Calu3 (cell line): ENCODE data around the gene FNIP1. TPM values are rescaled to one million over a fixed set of nuclear protein-coding genes. Genes with fewer than 3 reads are reported as not detected.
A peak's percentile ranks its signal among the peaks of the same experiment; 100 is the strongest.
"Not testable (repeated sequence)": the region's sequence is repeated elsewhere in the genome, so short reads cannot be mapped to it uniquely, and the experiment has no call there.

ENCODE experiments used
- BruUV-seq: library from RNA; stranded (reverse); fragments of 400-500 nt; replicated peaks from 2 replicates; lab custom pipeline; 2021; lab: Mats Ljungman, UMichigan
- CTCF ChIA-PET: fragments of 300-600 bp; sonication (Branson Sonifier 250); formaldehyde crosslinking; loops from one replicate; lab custom pipeline; 2022; ENCODE audit warnings: antibody characterized with exemption; lab: Charles Lee
- DNase-seq: peaks from one replicate; pipeline ENCODE4 v3.0.0; 2022
- H3K27ac Mint-ChIP-seq: one replicate; pipeline ENCODE4 v1.8.0; 2022; ENCODE audit warnings: mixed read lengths; ENCODE audit not compliant: unreplicated experiment
- H3K27me3 Mint-ChIP-seq: one replicate; pipeline ENCODE4 v1.8.0; 2022; ENCODE audit warnings: mixed read lengths; ENCODE audit not compliant: unreplicated experiment
- H3K36me3 Mint-ChIP-seq: one replicate; pipeline ENCODE4 v1.8.0; 2022; ENCODE audit warnings: mild to moderate bottlenecking, moderate library complexity, mixed read lengths; ENCODE audit not compliant: insufficient read depth, unreplicated experiment
- H3K4me1 Mint-ChIP-seq: one replicate; pipeline ENCODE4 v1.8.0; 2022; ENCODE audit warnings: mild to moderate bottlenecking, low read depth, mixed read lengths; ENCODE audit not compliant: unreplicated experiment
- H3K4me3 Mint-ChIP-seq: one replicate; pipeline ENCODE4 v1.8.0; 2022; ENCODE audit warnings: mild to moderate bottlenecking, low read depth, moderate library complexity, mixed read lengths; ENCODE audit not compliant: unreplicated experiment
- H3K9me3 Mint-ChIP-seq: one replicate; pipeline ENCODE4 v1.8.0; 2022; ENCODE audit warnings: low read depth, mixed read lengths; ENCODE audit not compliant: unreplicated experiment
- CTCF ChIP-seq: fragments of 200-600 bp; IDR thresholded peaks from one replicate; pipeline ENCODE4 v1.8.0; 2022; ENCODE audit warnings: antibody characterized with exemption; ENCODE audit not compliant: unreplicated experiment
- intact Hi-C: fragments of 100-400 bp; cut with micrococcal nuclease; formaldehyde crosslinking; loops from one replicate; pipeline ENCODE4 v1.10.0; 2022; ENCODE audit not compliant: unreplicated experiment
- total RNA-seq: library from RNA; stranded (reverse); gene quantifications from 2 replicates; pipeline ENCODE4 v1.2.3, GENCODE V29; 2022

FNIP1 gene
- total RNA-seq, 1 experiment from 2014 or later = 46.0 TPM

- no peak overlapping the region for H3K4me3 Mint-ChIP-seq
- CTCF ChIA-PET = no interaction called here
- peaks cover 7% of the 10 kb centered on the region for H3K4me1 Mint-ChIP-seq
- TF ChIP-seq CTCF = no peak
- BruUV-seq = no TSS peak
- peaks cover 11% of the 10 kb centered on the region for H3K36me3 Mint-ChIP-seq
- no peaks in the 10 kb centered on the region for H3K9me3 Mint-ChIP-seq
- H3K27me3 Mint-ChIP-seq = no peaks in the 10 kb centered on the region
- intact Hi-C loops = no loop called here
- no peak for DNase-seq
- no peak overlapping the region for H3K27ac Mint-ChIP-seq
Observed at GRCh38 chr5:131605086-131605485, 191.7 kb downstream of the FNIP1 start.

GRCh38 chr5:131595088-131596033 lies 201.5 kb downstream of the FNIP1 start:
- CTCF ChIA-PET = interaction anchor here (0.6 to 1.6 kb wide), 3 partner anchors 15 to 265 kb away, joined by 3 to 5 read pairs (median 3); no protein-coding TSS in a partner anchor
- Mint-ChIP-seq H3K36me3 (no peaks in the 10 kb centered on the region), H3K9me3 (peaks cover 3% of the 10 kb centered on the region), H3K4me1 (peaks cover 14% of the 10 kb centered on the region), H3K27me3 (no peaks in the 10 kb centered on the region), H3K4me3 (no peak overlapping the region), H3K27ac (peak overlapping the region; percentile 7)
- intact Hi-C loops = no loop called here
- DNase-seq = no peak
- no peak for TF ChIP-seq CTCF
- no TSS peak for BruUV-seq

- Mint-ChIP-seq H3K27me3 (no peaks in the 10 kb centered on the region), H3K27ac (no peak overlapping the region), H3K36me3 (no peaks in the 10 kb centered on the region), H3K4me3 (no peak overlapping the region), H3K4me1 (peaks cover 14% of the 10 kb centered on the region), H3K9me3 (peaks cover 3% of the 10 kb centered on the region)
- no TSS peak for BruUV-seq
- CTCF ChIA-PET = interaction anchor here (1.6 kb wide), 1 partner anchor 16 kb away, joined by 3 read pairs; no protein-coding TSS in a partner anchor
- no peak for DNase-seq
- intact Hi-C loops = loop anchor here (5.0 kb wide), 1 partner anchor 203 kb away; the partner anchor contains the start of gene FNIP1
- no peak for TF ChIP-seq CTCF
Observed at GRCh38 chr5:131593921-131594320, 202.9 kb downstream of the FNIP1 start.

GRCh38 chr5:131593436-131593835 lies 203.4 kb downstream of the FNIP1 start:
- intact Hi-C loops = loop anchor here (5.0 kb wide), 1 partner anchor 204 kb away; the partner anchor contains the start of gene FNIP1
- peaks cover 14% of the 10 kb centered on the region for H3K4me1 Mint-ChIP-seq
- BruUV-seq, DNase-seq, H3K27me3 Mint-ChIP-seq, H3K36me3 Mint-ChIP-seq, H3K4me3 Mint-ChIP-seq, H3K27ac Mint-ChIP-seq, H3K9me3 Mint-ChIP-seq: not testable (repeated sequence)
- CTCF ChIA-PET = interaction anchor here (1.6 kb wide), 1 partner anchor 17 kb away, joined by 3 read pairs; no protein-coding TSS in a partner anchor

Other genes starting within 250 kb of the FNIP1 start
- gene RAPGEF6, start 161.8 kb downstream of the FNIP1 start, total RNA-seq = 21.6 and 27.3 TPM in 2 replicates
- gene MEIKIN, start 148.6 kb upstream of the FNIP1 start, total RNA-seq = not detected in 2 replicates
- 0.24 and 0.86 TPM in 2 replicates for gene ACSL6, start 214.6 kb upstream of the FNIP1 start, total RNA-seq